ENCODE measurements around the gene CNOT2.

DNA sequence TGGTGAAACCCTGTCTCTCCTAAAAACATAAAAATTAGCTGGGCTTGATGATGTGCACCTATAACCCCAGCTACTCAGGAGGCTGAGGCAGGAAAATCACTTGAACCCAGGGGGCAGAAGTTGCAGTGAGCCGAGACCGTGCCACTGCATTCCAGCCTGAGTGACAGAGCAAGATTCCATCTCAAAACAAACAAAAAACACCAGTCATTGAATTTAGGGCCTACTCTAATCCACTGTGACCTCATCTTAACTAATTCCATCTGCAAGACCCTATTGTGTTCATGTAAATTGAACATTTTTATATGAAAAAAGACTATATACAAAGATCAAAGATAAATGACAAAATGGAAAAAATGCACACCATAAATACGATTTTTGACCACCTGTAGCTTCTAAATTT is 140.7 kb downstream of the CNOT2 start:
- TF ChIP-seq, protein P1, sequence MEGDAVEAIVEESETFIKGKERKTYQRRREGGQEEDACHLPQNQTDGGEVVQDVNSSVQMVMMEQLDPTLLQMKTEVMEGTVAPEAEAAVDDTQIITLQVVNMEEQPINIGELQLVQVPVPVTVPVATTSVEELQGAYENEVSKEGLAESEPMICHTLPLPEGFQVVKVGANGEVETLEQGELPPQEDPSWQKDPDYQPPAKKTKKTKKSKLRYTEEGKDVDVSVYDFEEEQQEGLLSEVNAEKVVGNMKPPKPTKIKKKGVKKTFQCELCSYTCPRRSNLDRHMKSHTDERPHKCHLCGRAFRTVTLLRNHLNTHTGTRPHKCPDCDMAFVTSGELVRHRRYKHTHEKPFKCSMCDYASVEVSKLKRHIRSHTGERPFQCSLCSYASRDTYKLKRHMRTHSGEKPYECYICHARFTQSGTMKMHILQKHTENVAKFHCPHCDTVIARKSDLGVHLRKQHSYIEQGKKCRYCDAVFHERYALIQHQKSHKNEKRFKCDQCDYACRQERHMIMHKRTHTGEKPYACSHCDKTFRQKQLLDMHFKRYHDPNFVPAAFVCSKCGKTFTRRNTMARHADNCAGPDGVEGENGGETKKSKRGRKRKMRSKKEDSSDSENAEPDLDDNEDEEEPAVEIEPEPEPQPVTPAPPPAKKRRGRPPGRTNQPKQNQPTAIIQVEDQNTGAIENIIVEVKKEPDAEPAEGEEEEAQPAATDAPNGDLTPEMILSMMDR (IDR thresholded peaks at IDR 0.05; ENCODE audit: low read depth, low read length, missing input control), result no peak
- TF ChIP-seq EGR1 (IDR thresholded peaks at IDR 0.05; ENCODE audit: low read depth in 2 of 2) (no peak), RAD21 (IDR thresholded peaks at IDR 0.05) (no peak), GABPA (IDR thresholded peaks at IDR 0.05 in 1 of 2, conservative IDR thresholded peaks at IDR 0.05 in 1 of 2) (no peak), YY1 (IDR thresholded peaks at IDR 0.05) (no peak), HNF4G (IDR thresholded peaks at IDR 0.05) (no peak), SP1 (IDR thresholded peaks at IDR 0.05) (no peak), HNF4A (conservative IDR thresholded peaks at IDR 0.05) (no peak), TAF1 (conservative IDR thresholded peaks at IDR 0.05) (no peak), JUND (IDR thresholded peaks at IDR 0.05) (no peak)
- TF ChIP-seq, protein P2, sequence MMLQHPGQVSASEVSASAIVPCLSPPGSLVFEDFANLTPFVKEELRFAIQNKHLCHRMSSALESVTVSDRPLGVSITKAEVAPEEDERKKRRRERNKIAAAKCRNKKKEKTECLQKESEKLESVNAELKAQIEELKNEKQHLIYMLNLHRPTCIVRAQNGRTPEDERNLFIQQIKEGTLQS (IDR thresholded peaks at IDR 0.05), result no peak
- TF ChIP-seq, protein P3, sequence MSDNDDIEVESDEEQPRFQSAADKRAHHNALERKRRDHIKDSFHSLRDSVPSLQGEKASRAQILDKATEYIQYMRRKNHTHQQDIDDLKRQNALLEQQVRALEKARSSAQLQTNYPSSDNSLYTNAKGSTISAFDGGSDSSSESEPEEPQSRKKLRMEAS (IDR thresholded peaks at IDR 0.05), result no peak

All from liver (tissue), 3 donors.